SK-N-SH (cell line): ENCODE data around the gene KAT14.

Experiments
- CTCF ChIP-seq: fragments of 200-600 bp; sonication (generic); IDR thresholded peaks from 2 replicates; pipeline ENCODE4 v1.6.1; 2017; ENCODE audit warnings: antibody characterized with exemption, mild to moderate bottlenecking, moderate library complexity
- GABPA ChIP-seq: IDR thresholded peaks from 2 replicates; pipeline ENCODE4 v1.4.0; 2012; ENCODE audit warnings: low read depth, mild to moderate bottlenecking
- POLR2AphosphoS5 ChIP-seq: IDR thresholded peaks from 2 replicates; pipeline ENCODE4 v1.6.1; 2012; ENCODE audit warnings: low read depth, low read length
- RCOR1 ChIP-seq: fragments of 150-350 bp; IDR thresholded peaks from 2 replicates; pipeline ENCODE4 v1.6.1; 2017; ENCODE audit warnings: antibody characterized with exemption, low read length
- RFX5 ChIP-seq: IDR thresholded peaks from 2 replicates; pipeline ENCODE4 v1.6.1; 2012; ENCODE audit warnings: mild to moderate bottlenecking, improper control_type of control experiment, low read length
- TEAD4 ChIP-seq: IDR thresholded peaks from 2 replicates; pipeline ENCODE4 v1.4.0; 2012; ENCODE audit warnings: mild to moderate bottlenecking, borderline replicate concordance; ENCODE audit not compliant: insufficient read depth
- YY1 ChIP-seq: IDR thresholded peaks from 2 replicates; pipeline ENCODE4 v1.4.0; 2012; ENCODE audit warnings: low read depth, mild to moderate bottlenecking

GRCh38 chr20:18166241-18166881, 28.7 kb downstream of the KAT14 start:
- TF ChIP-seq POLR2AphosphoS5, result no peak
- TF ChIP-seq GABPA, result no peak
- TF ChIP-seq RFX5, result no peak
- no peak for TF ChIP-seq RCOR1
- no peak for TF ChIP-seq CTCF
- no peak for TF ChIP-seq YY1
- TF ChIP-seq TEAD4, result no peak
